ENCODE results near the gene NUP98.

GRCh38 chr11:3675971-3676370, 121.4 kb downstream of the NUP98 start:
- TF ChIP-seq, protein P1, sequence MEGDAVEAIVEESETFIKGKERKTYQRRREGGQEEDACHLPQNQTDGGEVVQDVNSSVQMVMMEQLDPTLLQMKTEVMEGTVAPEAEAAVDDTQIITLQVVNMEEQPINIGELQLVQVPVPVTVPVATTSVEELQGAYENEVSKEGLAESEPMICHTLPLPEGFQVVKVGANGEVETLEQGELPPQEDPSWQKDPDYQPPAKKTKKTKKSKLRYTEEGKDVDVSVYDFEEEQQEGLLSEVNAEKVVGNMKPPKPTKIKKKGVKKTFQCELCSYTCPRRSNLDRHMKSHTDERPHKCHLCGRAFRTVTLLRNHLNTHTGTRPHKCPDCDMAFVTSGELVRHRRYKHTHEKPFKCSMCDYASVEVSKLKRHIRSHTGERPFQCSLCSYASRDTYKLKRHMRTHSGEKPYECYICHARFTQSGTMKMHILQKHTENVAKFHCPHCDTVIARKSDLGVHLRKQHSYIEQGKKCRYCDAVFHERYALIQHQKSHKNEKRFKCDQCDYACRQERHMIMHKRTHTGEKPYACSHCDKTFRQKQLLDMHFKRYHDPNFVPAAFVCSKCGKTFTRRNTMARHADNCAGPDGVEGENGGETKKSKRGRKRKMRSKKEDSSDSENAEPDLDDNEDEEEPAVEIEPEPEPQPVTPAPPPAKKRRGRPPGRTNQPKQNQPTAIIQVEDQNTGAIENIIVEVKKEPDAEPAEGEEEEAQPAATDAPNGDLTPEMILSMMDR (conservative IDR thresholded peaks at IDR 0.05; ENCODE audit: low read depth, low read length) = no peak
- TF ChIP-seq EZH2 (IDR thresholded peaks at IDR 0.05; ENCODE audit: borderline replicate concordance, low read depth, low read length, poor library complexity, severe bottlenecking) = no peak

Measured in A673 (cell line).